ENCODE measurements around the gene MATR3. TPM values are rescaled to one million over a fixed set of nuclear protein-coding genes. Genes with fewer than 3 reads are reported as not detected.

Gene MATR3
- polyA plus RNA-seq, 1 donor from 2014 or later: 1,016 TPM

- no peaks in the 10 kb centered on the region for H3K9me3 ChIP-seq (ENCODE audit: low read length)
- H4K20me1 ChIP-seq (ENCODE audit: insufficient read depth): no peaks in the 10 kb centered on the region
- H3K27ac ChIP-seq (ENCODE audit: low read length): no peak overlapping the region
- no peak overlapping the region for H3K4me2 ChIP-seq (ENCODE audit: low read length)
- no peaks in the 10 kb centered on the region for H3K36me3 ChIP-seq (ENCODE audit: insufficient read depth, low read length)
- TF ChIP-seq EP300 (conservative IDR thresholded peaks at IDR 0.05; ENCODE audit: poor library complexity, severe bottlenecking) (no peak), POLR2AphosphoS5 (IDR thresholded peaks at IDR 0.05) (no peak), TAF1 (IDR thresholded peaks at IDR 0.05; ENCODE audit: low read depth) (no peak), SMC3 (conservative IDR thresholded peaks at IDR 0.05; ENCODE audit: poor library complexity) (no peak), EZH2 (IDR thresholded peaks at IDR 0.05; ENCODE audit: borderline replicate concordance, insufficient read depth, low read length, poor library complexity, severe bottlenecking) (no peak), REST (IDR thresholded peaks at IDR 0.05; ENCODE audit: borderline replicate concordance) (no peak), MXI1 (conservative IDR thresholded peaks at IDR 0.05; ENCODE audit: poor library complexity, severe bottlenecking) (no peak), RAD21 (conservative IDR thresholded peaks at IDR 0.05) (no peak)
- TF ChIP-seq, protein P1, sequence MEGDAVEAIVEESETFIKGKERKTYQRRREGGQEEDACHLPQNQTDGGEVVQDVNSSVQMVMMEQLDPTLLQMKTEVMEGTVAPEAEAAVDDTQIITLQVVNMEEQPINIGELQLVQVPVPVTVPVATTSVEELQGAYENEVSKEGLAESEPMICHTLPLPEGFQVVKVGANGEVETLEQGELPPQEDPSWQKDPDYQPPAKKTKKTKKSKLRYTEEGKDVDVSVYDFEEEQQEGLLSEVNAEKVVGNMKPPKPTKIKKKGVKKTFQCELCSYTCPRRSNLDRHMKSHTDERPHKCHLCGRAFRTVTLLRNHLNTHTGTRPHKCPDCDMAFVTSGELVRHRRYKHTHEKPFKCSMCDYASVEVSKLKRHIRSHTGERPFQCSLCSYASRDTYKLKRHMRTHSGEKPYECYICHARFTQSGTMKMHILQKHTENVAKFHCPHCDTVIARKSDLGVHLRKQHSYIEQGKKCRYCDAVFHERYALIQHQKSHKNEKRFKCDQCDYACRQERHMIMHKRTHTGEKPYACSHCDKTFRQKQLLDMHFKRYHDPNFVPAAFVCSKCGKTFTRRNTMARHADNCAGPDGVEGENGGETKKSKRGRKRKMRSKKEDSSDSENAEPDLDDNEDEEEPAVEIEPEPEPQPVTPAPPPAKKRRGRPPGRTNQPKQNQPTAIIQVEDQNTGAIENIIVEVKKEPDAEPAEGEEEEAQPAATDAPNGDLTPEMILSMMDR (IDR thresholded peaks at IDR 0.05; ENCODE audit: poor library complexity, severe bottlenecking): no peak
- H3K4me3 ChIP-seq (ENCODE audit: low read length): no peak overlapping the region
- no peak overlapping the region for H3K9ac ChIP-seq (ENCODE audit: low read length)
- H3K9me2 ChIP-seq (ENCODE audit: insufficient read depth, low read length): no peaks in the 10 kb centered on the region
- H3K79me2 ChIP-seq (replicated peaks; ENCODE audit: insufficient read depth, low read length): no peaks in the 10 kb centered on the region
- no peaks in the 10 kb centered on the region for H3F3A ChIP-seq (ENCODE audit: insufficient read depth, low read length, poor library complexity, severe bottlenecking)
- H2AFZ ChIP-seq (ENCODE audit: low read depth, low read length): no peak overlapping the region
- H3K27me3 ChIP-seq (ENCODE audit: insufficient read depth, low read depth, low read length): no peaks in the 10 kb centered on the region
Measured at GRCh38 chr5:139285651-139286392, 7.7 kb upstream of the MATR3 start.

DNA sequence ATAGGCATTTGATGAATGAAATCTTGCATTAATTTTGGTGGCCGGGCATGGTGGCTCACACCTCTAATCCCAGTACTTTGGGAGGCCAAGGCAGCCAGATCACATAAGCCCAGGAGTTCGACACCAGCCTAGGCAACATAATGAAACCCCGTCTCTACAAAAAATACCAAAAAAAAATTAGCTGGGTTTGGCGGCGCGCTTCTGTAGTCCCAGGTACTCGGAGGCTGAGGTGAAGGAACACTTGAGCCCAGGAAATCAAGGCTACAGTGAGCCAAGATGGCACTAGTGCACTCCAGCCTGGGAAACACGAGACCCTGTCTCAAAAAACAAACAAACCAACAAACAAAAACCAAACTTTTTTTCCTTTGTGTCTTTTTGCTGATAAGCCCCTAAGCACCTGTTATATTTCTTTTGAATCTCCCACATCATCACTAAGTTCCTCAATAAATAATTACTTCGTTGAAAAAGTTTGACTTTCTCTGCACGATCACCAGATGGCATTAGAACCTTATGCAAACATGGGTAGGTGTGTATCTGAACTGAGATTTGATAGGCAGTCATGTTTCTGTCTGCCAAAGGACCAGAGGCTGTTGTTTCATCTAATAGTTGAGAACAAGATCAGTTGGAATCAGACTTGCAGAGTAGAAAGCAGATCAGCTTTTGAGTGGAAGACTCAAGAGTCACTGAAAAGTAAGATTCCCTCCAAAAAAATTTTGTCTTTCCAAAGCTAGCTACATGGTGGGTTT is 5.5 kb upstream of the MATR3 start:
- H3F3A ChIP-seq (ENCODE audit: insufficient read depth, low read length, poor library complexity, severe bottlenecking): no peaks in the 10 kb centered on the region
- H3K9me2 ChIP-seq (ENCODE audit: insufficient read depth, low read length): no peaks in the 10 kb centered on the region
- H3K36me3 ChIP-seq (ENCODE audit: insufficient read depth, low read length): no peaks in the 10 kb centered on the region
- no peak overlapping the region for H3K9ac ChIP-seq (ENCODE audit: low read length)
- H3K27ac ChIP-seq (ENCODE audit: low read length): no peak overlapping the region
- H3K27me3 ChIP-seq (ENCODE audit: insufficient read depth, low read depth, low read length): no peaks in the 10 kb centered on the region
- peaks cover 2% of the 10 kb centered on the region for H3K79me2 ChIP-seq (replicated peaks; ENCODE audit: insufficient read depth, low read length)
- no peak overlapping the region for H3K4me3 ChIP-seq (ENCODE audit: low read length)
- H2AFZ ChIP-seq (ENCODE audit: low read depth, low read length): no peak overlapping the region
- H4K20me1 ChIP-seq (ENCODE audit: insufficient read depth): no peaks in the 10 kb centered on the region
- H3K4me2 ChIP-seq (ENCODE audit: low read length): no peak overlapping the region
- TF ChIP-seq REST (IDR thresholded peaks at IDR 0.05; ENCODE audit: borderline replicate concordance): no peak
- TF ChIP-seq, protein P1 (IDR thresholded peaks at IDR 0.05; ENCODE audit: poor library complexity, severe bottlenecking): no peak
- no peak for TF ChIP-seq EP300 (conservative IDR thresholded peaks at IDR 0.05; ENCODE audit: poor library complexity, severe bottlenecking)
- no peak for TF ChIP-seq MXI1 (conservative IDR thresholded peaks at IDR 0.05; ENCODE audit: poor library complexity, severe bottlenecking)
- TF ChIP-seq RAD21 (conservative IDR thresholded peaks at IDR 0.05): no peak
- TF ChIP-seq EZH2 (IDR thresholded peaks at IDR 0.05; ENCODE audit: borderline replicate concordance, insufficient read depth, low read length, poor library complexity, severe bottlenecking): no peak
- no peak for TF ChIP-seq SMC3 (conservative IDR thresholded peaks at IDR 0.05; ENCODE audit: poor library complexity)
- TF ChIP-seq POLR2AphosphoS5 (IDR thresholded peaks at IDR 0.05): no peak
- H3K9me3 ChIP-seq (ENCODE audit: low read length): no peaks in the 10 kb centered on the region
